Measurements from ENCODE around the gene MAML3. TPM values are rescaled to one million over a fixed set of nuclear protein-coding genes. Genes with fewer than 3 reads are reported as not detected.

MAML3 gene
- total RNA-seq, 1 donor from 2014 or later = 9.5 TPM

GRCh38 chr4:140100771-140101170 is 53.2 kb downstream of the MAML3 start:
- DNase-seq (ENCODE audit: low read depth, low spot score) = no peak

- peak; percentile 70 for DNase-seq (ENCODE audit: low read depth, low spot score)
These were observed 54.0 kb downstream of the MAML3 start for GRCh38 chr4:140099983-140100382.

- DNase-seq (ENCODE audit: low read depth, low spot score) = peak; percentile 62
These were observed 55.4 kb downstream of the MAML3 start for GRCh38 chr4:140098455-140099160.

DNA sequence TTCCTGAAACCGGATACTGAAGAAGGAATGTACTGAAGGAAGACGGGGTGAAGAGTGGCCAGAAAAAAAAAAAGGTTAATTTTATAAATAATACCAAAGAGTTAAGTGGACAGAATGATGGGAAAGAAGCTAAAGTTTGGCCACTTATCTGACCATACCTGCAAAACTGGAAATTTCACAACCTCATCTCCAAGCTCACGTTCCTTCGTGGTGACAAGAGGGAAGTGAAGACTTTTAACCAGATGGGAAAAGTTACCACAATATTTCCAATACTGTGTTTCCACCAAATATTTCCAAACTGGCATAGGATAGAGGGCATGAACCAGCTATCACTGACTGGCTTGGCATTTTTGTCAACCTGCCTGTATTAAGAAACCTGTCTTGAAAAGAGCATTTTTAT is 56.4 kb downstream of the MAML3 start:
- DNase-seq (ENCODE audit: low read depth, low spot score) = no peak

DNA sequence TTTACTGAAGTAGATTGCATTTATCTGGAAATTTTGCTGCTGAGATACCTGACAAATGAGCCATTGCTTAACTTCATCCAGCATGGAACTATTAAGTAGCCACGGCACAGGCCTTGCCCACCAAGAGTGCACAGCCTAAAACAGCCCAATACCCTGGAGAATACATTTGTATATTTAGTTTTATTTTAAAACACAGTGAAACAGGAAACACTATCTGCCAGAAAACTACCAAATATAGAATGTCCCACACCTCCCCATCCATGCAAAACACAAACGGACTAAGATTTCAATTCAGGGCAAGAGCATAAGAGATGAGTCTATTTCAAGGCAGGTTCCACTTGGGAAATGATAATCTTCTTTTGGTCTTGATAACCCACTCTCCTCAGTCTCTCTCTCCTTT is 57.1 kb downstream of the MAML3 start:
- no peak for DNase-seq (ENCODE audit: low read depth, low spot score)

GRCh38 chr4:140096483-140096861 is 57.5 kb downstream of the MAML3 start:
- no peak for DNase-seq (ENCODE audit: low read depth, low spot score)

DNA sequence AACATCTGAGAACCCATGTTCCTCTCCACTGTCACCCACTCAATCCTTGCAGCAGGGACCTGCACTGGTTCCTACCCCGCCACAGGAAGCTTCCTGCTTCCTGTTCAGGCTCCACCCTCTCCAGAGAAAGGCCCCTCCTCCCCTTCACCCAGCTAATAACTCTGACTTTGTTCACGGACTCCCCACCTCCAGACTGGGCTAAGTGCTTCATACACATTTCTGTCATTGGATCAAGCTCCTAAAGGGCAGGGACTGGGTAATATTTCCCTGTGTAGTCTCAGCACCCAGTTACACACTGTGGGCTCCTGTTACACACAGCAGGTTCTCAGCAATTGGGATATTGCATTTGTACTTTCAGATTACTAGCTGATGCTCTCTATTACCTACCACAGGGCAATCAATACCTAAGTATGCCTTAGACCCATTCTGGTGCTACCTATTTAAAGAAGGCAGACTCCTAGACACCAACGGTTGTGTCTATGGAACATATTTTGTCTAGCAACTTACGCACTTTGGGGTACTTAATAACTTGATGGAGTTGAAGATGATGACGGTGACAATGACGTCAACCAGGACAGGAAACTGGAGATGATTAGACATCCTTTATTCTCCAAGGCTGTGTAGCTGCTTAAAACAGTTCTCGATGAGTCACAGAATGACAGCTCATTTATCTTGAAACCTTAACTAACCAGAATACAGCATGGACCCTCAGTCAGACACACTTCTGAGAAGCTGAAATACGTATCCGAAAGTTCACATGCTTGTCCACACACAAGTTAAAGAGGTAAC is 58.1 kb downstream of the MAML3 start:
- peak; percentile 94 for DNase-seq (ENCODE audit: low read depth, low spot score)

- peak; percentile 44 for DNase-seq (ENCODE audit: low read depth, low spot score)
These were observed 59.3 kb downstream of the MAML3 start for GRCh38 chr4:140094438-140095420.

DNA sequence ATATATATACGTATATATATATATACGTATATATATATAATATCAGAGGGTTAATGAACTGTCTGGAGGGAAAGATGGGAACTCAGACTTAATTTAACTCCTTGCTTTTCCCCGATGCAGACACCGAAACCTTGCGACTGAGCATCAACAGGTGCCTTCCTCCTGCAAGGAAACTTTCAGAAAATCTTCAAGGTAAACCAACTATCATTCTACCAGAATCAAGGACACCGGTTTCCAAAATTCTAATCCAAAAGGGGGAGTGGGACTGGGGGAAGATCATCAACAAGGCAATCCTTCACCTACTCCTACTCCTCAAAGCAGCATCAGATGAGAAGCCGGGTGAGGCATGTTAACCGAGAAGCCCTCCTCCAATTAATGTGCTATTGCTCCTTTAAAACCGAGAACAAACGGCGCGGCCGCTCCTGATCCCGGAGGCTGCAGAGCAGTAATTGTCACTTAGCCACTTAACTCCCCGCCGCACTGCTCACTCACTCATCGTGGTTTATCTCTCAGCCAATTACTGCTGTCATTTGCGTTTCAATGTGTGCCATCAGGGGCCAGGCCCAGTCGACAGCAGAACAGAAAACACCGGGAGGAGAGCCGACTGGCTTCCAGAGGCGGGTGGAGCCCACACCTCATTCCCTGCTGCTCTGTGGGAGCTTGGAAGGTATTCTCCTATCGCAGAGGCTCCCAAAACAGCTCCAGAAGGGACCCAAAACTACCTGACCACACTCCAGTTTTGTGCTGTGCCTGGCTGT is 61.7 kb downstream of the MAML3 start:
- DNase-seq (ENCODE audit: low read depth, low spot score) = no peak

DNA sequence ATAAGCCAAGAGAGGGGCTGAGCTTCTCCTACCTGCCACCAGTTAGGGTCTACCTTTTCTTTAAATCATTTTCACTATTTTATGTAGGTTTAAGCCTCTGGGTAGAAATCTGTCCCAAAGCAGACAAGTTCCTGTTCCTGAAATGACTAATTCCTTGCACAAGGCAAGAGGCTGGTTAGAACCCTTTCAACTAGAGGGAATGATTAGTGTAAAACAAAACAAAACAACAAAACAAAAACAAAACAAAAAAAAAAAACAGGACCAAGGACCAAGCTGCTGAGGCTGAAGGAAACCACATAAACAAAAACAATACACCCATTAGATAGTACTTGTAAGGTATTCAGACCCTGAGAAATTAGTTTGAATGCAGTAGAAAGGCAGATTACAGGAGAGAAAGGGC is 62.7 kb downstream of the MAML3 start:
- DNase-seq (ENCODE audit: low read depth, low spot score) = no peak

GRCh38 chr4:140090215-140090731 is 63.7 kb downstream of the MAML3 start:
- DNase-seq (ENCODE audit: low read depth, low spot score) = peak; percentile 78

DNA sequence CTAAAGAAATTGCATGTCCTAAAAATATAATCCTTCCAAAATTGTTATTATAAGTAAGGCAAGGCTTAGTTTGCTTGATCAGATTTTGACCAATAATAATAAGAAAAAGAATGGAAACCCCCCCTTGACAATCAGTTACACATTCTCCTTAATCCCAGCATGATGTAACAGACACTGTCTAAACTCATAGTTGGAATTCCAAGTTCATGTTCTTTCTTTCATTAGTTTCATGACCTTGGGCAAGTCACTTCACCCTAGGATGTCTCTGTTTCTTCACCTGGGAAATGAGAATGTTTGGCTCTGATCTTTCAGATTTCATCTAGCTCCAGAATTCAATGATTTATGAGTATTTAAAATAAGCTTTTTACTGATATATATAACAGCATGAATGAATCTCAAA is 64.8 kb downstream of the MAML3 start:
- no peak for DNase-seq (ENCODE audit: low read depth, low spot score)

- no peak for DNase-seq (ENCODE audit: low read depth, low spot score)
These were observed 65.5 kb downstream of the MAML3 start for GRCh38 chr4:140088323-140088967.

GRCh38 chr4:140085881-140086280 is 68.1 kb downstream of the MAML3 start:
- no peak for DNase-seq (ENCODE audit: low read depth, low spot score)

GRCh38 chr4:140085062-140085622 is 68.8 kb downstream of the MAML3 start:
- DNase-seq (ENCODE audit: low read depth, low spot score) = no peak

GRCh38 chr4:140084385-140084784 is 69.6 kb downstream of the MAML3 start:
- DNase-seq (ENCODE audit: low read depth, low spot score) = no peak

DNA sequence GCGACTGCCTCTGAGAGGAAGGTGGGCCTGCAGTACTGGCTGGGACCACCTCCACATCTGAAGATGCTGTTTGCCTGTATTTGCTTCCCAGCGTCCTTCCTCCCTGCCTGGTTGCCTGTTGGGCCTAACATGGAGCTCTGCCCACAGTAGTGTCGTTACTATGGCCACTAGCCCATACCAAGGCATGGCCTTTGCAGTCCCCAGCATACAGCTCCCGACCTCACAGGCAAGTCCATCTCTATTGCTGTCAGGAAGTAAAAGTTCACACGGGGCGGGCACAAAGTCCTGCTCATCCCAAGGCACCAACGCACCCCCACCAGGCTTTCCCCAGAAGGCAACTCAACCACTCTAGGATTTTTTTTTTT is 71.6 kb downstream of the MAML3 start:
- DNase-seq (ENCODE audit: low read depth, low spot score) = no peak

- no peak for DNase-seq (ENCODE audit: low read depth, low spot score)
These were observed 72.2 kb downstream of the MAML3 start for GRCh38 chr4:140081641-140082390.

DNA sequence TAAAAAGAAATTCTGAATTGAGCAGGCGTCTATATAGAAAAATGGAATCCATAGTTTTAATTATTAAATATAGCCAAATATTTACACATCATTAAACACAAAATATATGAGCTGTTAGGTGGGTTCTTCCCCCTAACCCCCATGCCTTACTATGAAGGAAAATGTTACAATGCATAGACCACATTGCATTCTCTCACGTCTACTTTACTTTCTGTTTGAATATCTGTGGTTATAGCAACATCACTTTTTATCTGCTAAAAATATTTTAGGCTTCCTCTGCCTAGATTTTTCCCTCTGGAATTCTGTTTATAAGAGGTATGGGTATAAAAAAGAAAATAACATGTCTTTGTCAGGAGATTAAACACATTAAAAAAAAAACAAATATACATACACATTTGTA is 73.1 kb downstream of the MAML3 start:
- no peak for DNase-seq (ENCODE audit: low read depth, low spot score)

All from pulmonary artery endothelial cell (primary cell).